Dermis blood vessel endothelial cell (primary cell): ENCODE results near the gene MAP3K7. TPM values are rescaled to one million over a fixed set of nuclear protein-coding genes. Genes with fewer than 3 reads are reported as not detected.

Source experiments
- DNase-seq: peaks from one replicate; pipeline ENCODE4 v3.0.0; 2010
- total RNA-seq: library from RNA; depleted of rRNA; stranded (reverse); fragments of >200 nt; gene quantifications from 2 replicates; pipeline ENCODE4 v1.2.3, GENCODE V29; 2014

MAP3K7 gene
- total RNA-seq, 1 donor from 2014 or later, result 20.8 TPM

GRCh38 chr6:90483116-90483839 is 103.6 kb downstream of the MAP3K7 start:
- no peak for DNase-seq

GRCh38 chr6:90480666-90481065 is 106.2 kb downstream of the MAP3K7 start:
- DNase-seq, result no peak

DNA sequence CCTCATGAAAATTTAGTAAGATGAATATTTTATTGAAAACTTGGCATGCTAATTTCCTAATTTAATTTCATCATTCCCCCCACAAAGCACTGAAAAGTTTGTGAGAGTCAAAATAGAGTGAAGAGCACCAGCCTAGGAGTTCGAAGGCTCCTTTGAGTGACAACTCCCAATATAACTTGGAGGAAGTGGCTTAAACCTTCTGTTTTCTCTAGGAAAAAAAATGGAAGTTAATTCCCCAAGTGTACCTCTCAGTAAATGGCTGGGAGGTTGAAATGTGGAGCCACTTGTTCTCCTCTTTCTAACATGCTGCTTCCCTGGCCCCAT is 107.3 kb downstream of the MAP3K7 start:
- no peak for DNase-seq

DNA sequence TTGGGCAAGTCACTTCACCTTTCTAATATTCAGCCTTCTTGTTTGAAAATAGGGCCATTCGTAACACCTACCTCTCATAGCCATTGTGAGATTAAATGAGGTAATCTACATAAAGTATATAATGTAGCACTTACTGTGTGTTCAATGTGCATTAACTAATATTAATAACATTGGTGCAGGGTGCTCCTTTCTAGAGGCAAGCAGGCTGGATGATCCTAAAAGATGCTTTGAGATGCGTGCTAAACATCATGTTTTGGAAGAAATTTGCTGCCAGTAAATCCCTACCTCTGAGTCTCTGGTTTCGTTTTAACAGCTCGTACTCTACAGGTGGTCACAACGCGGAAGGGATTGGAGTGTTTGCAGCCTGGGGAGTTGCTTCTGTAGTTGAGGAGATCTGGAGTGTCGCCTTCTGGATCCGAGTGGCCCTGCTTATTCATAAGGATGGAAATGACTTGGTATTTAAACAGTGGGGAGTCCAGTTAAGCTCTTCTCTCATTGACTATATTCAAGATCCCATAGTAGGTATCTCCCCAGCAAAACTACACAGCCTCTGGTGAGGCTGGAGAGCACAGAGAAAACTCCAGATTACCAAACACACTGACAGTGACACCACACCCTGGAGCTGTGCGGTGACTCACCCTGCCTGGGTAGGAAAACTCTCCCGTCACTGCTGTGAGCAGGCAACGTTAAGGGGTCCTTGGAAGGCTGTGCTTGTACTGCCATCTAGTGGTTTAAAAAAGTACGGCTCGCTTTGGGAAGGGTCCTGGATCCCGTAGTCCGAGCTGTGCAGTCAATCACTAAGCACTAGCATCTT is 107.9 kb downstream of the MAP3K7 start:
- DNase-seq, result peak; percentile 95

- DNase-seq, result no peak
These were observed 108.6 kb downstream of the MAP3K7 start for GRCh38 chr6:90478278-90478677.

- DNase-seq, result no peak
These were observed 109.5 kb downstream of the MAP3K7 start for GRCh38 chr6:90477366-90477765.

GRCh38 chr6:90472716-90473115 is 114.2 kb downstream of the MAP3K7 start:
- DNase-seq, result no peak

DNA sequence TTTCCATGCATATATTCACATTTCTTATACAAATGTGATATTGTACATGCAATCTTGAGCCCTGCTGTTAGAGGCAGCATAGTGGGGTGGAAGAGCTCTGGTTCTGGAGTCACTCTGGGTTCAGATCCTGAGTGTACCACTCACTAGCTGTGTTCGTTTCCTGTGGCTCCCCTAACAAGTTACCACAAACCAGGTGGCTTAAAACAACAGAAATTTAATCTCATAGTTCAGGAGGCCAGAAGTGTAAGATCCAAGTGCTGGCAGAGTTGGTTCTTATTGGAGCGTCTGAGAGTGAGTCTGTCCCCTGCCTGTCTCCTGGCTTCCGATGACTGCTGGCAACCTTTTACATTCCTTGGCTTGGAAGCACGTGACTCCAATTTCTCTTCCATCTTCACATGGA is 115.6 kb downstream of the MAP3K7 start:
- no peak for DNase-seq

DNA sequence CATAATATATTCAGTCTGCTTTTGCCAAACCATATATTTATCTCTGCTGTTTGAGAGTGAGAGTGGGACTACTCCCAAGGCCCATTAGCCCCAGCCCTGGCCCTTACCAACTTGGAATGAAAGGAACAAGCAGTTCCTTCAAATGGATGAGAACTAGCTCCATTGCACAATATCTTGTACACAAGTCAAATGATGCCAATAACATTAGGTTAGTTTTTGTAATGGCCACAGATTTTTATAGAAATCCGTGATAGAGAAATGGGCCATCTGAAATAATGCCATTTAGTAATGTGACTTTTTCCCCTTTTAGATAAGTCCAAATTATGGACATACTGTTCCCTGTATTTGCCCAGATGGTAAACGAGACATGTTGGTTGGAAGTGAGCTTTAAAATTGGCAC is 117.0 kb downstream of the MAP3K7 start:
- no peak for DNase-seq

DNA sequence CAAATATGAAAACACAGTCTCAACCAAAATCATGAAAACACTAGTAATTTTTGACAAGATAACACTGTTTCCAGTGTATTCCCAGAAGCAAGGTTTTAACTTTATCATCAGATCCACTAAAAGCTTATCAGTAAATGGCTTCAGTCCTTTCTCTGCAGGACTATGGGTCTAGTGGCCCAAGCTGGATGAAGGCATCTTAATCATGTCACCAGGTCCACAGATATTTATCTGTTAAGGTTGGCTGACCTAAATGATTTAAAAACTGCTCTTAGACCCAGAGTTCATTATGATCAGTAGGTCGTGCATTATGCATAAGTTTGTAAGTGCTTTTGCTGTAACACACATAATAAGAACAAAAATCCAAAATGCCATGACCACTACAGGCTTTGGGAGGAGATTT is 118.0 kb downstream of the MAP3K7 start:
- no peak for DNase-seq

GRCh38 chr6:90468080-90468479 is 118.8 kb downstream of the MAP3K7 start:
- DNase-seq, result no peak

- DNase-seq, result no peak
These were observed 119.3 kb downstream of the MAP3K7 start for GRCh38 chr6:90467546-90467945.

DNA sequence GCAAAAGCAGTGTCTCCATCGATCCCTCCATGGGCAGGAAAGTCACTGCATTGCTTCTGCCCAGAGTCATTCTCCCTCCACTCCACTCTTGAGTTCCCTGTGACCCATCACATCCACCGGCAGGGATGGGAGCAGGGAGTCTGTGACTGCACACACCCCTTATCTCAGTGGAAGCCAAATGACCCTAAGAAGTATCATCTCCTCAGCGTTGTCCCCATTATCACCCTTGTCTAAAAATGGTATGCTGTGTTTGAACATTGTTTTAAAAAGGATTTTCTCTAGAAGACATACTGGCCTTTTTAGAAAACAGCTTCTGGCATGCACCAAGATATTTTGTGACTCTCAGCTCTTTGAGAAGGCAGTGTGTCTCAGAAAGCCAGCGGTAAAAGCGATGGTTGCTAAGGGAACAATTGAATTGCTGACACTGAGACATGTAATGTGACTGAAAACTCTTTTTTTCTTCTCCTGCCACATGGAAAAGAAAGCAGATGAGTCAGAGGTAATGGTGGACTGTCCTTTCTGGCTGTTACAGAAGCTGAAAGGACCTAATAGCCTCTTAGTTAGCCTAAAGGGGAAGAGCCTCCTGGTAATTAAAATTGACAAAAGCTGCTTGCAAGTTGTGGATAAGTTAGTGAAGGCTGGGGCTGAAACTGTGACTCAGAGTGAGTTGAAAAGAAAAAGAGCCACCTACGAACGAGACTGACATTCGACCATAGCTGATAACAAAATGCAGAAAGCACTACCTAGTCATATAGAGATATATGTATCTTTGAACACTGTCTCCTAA is 120.5 kb downstream of the MAP3K7 start:
- DNase-seq, result no peak

DNA sequence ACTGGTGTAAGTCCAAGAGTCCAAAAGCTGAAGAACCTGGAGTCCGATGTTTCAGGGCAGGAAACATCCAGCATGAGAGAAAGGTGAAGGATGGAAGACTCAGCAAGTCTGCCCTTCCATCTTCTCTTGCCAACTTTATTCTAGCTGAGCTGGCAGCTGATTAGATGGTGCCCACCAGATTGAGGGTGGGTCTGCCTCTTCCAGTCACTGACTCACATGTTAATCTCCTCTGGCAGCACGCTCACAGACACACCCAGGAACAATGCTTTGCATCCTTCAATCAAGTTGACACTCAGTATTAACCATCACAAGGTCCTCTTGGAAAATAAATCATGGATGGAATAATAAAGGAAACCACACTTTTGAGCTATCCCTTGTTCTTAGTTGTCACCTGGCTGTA is 121.2 kb downstream of the MAP3K7 start:
- DNase-seq, result no peak

DNA sequence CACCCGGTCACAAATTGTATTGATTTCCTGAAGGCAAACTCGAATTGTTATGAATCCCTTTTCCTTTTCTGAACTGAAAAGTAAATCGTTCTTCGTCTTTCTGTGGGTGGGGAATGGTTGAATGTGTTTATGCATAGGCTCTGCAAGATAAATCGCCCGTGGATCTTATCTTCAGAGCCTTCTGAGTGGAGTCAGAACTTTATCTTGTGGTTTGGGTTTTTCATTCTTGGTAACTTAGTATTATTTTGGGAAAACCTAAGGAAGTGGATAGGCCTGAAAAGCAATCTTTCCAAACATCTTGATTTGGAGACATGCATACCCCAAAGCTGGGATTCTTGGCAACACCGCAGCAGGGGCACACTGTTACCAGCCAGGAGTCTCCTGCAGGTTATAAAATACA is 122.4 kb downstream of the MAP3K7 start:
- DNase-seq, result no peak

DNA sequence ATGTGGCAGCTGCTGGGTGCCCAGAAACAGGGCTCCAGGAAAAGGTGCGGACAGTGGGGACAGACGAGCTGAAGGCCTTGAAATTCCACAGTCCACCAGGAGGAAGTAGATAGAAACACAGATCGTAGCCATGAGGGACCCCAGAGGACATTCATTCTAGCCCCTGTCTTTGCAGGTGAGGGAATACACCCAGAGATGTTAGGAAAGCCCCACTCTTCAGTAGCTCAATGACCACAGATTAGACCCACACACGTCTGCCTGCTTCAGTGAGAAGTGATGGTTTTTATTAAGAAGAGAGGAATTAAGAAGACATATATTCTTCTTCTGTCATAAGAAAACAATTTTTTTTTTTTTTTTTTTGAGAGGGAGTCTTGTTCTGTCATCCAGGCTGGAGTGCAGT is 123.0 kb downstream of the MAP3K7 start:
- no peak for DNase-seq
